ENCODE results near the gene ZBTB18. TPM values are rescaled to one million over a fixed set of nuclear protein-coding genes. Genes with fewer than 3 reads are reported as not detected.

Gene ZBTB18
- total RNA-seq, 2 donors from 2014 or later = 15.4 to 17.9 TPM

GRCh38 chr1:244022864-244023440, 28.1 kb upstream of the ZBTB18 start:
- no peaks in the 10 kb centered on the region for H3K9me3 ChIP-seq (ENCODE audit: control insufficient read depth, low read length)
- no peak overlapping the region for H3K27ac Mint-ChIP-seq
- H3K9me3 Mint-ChIP-seq = peaks cover 4% of the 10 kb centered on the region
- H3K27me3 ChIP-seq (ENCODE audit: control insufficient read depth, insufficient read depth, low read length, poor library complexity, severe bottlenecking) = no peaks in the 10 kb centered on the region
- 93 to 96% methylated on average over 6 to 9 of the region's 9 CpGs for WGBS, 2 experiments (ENCODE audit: insufficient coverage in 1 of 2, insufficient read length in 1 of 2)
- no peak for TF ChIP-seq CTCF (conservative IDR thresholded peaks at IDR 0.05)
- H3K27ac ChIP-seq (ENCODE audit: low read depth, low read length) = no peak overlapping the region
- H3K4me3 Mint-ChIP-seq = no peak overlapping the region
- no peaks in the 10 kb centered on the region for H3K27me3 Mint-ChIP-seq (ENCODE audit: insufficient read depth)
- H3K4me1 ChIP-seq (ENCODE audit: control insufficient read depth, insufficient read depth, low read length) = no peaks in the 10 kb centered on the region
- H3K36me3 ChIP-seq (ENCODE audit: control insufficient read depth, insufficient read depth, low read length) = no peaks in the 10 kb centered on the region
- DNase-seq = no peak
- H3K36me3 Mint-ChIP-seq (ENCODE audit: low read depth) = no peaks in the 10 kb centered on the region
- H3K4me3 ChIP-seq (ENCODE audit: low read length) = no peak overlapping the region
- H3K4me1 Mint-ChIP-seq = no peaks in the 10 kb centered on the region
- no peak overlapping the region for H3K9ac ChIP-seq (ENCODE audit: extremely low read depth, low read length, poor library complexity, severe bottlenecking)

- no peaks in the 10 kb centered on the region for H3K27me3 Mint-ChIP-seq (ENCODE audit: insufficient read depth)
- H3K9me3 Mint-ChIP-seq = peaks cover 6% of the 10 kb centered on the region
- H3K27ac Mint-ChIP-seq = no peak overlapping the region
- Histone ChIP-seq H3K36me3 (ENCODE audit: control insufficient read depth, insufficient read depth, low read length) (no peaks in the 10 kb centered on the region), H3K27ac (ENCODE audit: low read depth, low read length) (no peak overlapping the region), H3K9ac (ENCODE audit: extremely low read depth, low read length, poor library complexity, severe bottlenecking) (no peak overlapping the region), H3K4me3 (ENCODE audit: low read length) (no peak overlapping the region), H3K27me3 (ENCODE audit: control insufficient read depth, insufficient read depth, low read length, poor library complexity, severe bottlenecking) (no peaks in the 10 kb centered on the region), H3K4me1 (ENCODE audit: control insufficient read depth, insufficient read depth, low read length) (no peaks in the 10 kb centered on the region), H3K9me3 (ENCODE audit: control insufficient read depth, low read length) (no peaks in the 10 kb centered on the region)
- TF ChIP-seq CTCF (conservative IDR thresholded peaks at IDR 0.05) = no peak
- no peaks in the 10 kb centered on the region for H3K4me1 Mint-ChIP-seq
- H3K4me3 Mint-ChIP-seq = no peak overlapping the region
- no peaks in the 10 kb centered on the region for H3K36me3 Mint-ChIP-seq (ENCODE audit: low read depth)
- no peak for DNase-seq
- WGBS, 2 experiments (ENCODE audit: insufficient coverage in 1 of 2, insufficient read length in 1 of 2) = 92 to 97% methylated on average over 10 to 17 of the region's 17 CpGs
Observed at GRCh38 chr1:244027491-244028145, 23.5 kb upstream of the ZBTB18 start.

GRCh38 chr1:244028701-244029100, 22.4 kb upstream of the ZBTB18 start:
- Mint-ChIP-seq H3K27ac (no peak overlapping the region), H3K9me3 (peaks cover 6% of the 10 kb centered on the region), H3K4me3 (no peak overlapping the region), H3K36me3 (ENCODE audit: low read depth) (no peaks in the 10 kb centered on the region), H3K4me1 (no peaks in the 10 kb centered on the region), H3K27me3 (ENCODE audit: insufficient read depth) (no peaks in the 10 kb centered on the region)
- TF ChIP-seq CTCF (conservative IDR thresholded peaks at IDR 0.05) = no peak
- no peaks in the 10 kb centered on the region for H3K27me3 ChIP-seq (ENCODE audit: control insufficient read depth, insufficient read depth, low read length, poor library complexity, severe bottlenecking)
- WGBS, 2 experiments (ENCODE audit: insufficient coverage in 1 of 2, insufficient read length in 1 of 2) = 78 to 89% methylated on average over 3 of the region's 3 CpGs
- no peak overlapping the region for H3K9ac ChIP-seq (ENCODE audit: extremely low read depth, low read length, poor library complexity, severe bottlenecking)
- no peaks in the 10 kb centered on the region for H3K9me3 ChIP-seq (ENCODE audit: control insufficient read depth, low read length)
- H3K4me3 ChIP-seq (ENCODE audit: low read length) = no peak overlapping the region
- no peaks in the 10 kb centered on the region for H3K4me1 ChIP-seq (ENCODE audit: control insufficient read depth, insufficient read depth, low read length)
- DNase-seq = no peak
- no peaks in the 10 kb centered on the region for H3K36me3 ChIP-seq (ENCODE audit: control insufficient read depth, insufficient read depth, low read length)
- no peak overlapping the region for H3K27ac ChIP-seq (ENCODE audit: low read depth, low read length)
